NCI-H1105 (cell line): ENCODE results near the gene AFF3.

ENCODE experiments used
- DNase-seq: peaks from one replicate; lab custom pipeline; 2025; lab: John Stamatoyannopoulos, UW

The AFF3 gene

DNA sequence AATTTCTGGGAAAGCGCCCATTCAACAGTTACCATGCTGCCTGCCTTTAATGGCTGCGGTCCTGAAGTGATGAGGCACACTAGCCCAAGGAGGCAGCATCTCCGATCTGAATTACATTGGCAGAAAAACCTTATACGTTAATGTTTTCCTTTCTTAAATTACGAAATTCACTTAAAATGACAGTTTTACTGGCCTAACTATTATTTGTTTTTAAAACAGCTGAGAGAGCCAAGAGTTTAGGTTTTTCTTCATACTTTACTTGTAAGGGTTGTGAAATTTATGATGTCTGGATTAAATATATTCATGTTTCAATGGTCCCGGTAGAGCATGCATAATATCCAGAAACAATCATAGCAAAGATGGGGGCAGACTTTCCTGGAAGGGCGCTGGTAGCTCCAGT, 537.4 kb downstream of the AFF3 start:
- no peak for DNase-seq

DNA sequence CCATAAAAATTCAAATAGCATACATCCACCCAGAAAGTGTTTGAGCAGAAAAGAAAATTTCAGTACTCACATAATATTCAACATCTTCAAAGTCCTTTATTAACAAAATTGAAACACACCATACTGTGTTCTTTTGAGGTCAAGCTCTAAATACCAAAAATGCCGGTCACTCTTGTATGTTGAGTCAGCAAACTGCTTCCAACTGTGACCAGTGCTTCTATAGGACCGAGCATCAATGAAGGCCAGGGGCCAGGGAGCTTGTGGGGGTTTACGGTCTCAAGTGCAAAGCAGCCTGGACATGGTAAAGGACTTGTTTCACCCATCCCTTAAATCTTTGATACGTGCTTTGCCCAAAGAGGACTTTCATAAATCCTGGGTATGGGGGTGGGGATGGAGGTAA, 539.9 kb downstream of the AFF3 start:
- DNase-seq = no peak

DNA sequence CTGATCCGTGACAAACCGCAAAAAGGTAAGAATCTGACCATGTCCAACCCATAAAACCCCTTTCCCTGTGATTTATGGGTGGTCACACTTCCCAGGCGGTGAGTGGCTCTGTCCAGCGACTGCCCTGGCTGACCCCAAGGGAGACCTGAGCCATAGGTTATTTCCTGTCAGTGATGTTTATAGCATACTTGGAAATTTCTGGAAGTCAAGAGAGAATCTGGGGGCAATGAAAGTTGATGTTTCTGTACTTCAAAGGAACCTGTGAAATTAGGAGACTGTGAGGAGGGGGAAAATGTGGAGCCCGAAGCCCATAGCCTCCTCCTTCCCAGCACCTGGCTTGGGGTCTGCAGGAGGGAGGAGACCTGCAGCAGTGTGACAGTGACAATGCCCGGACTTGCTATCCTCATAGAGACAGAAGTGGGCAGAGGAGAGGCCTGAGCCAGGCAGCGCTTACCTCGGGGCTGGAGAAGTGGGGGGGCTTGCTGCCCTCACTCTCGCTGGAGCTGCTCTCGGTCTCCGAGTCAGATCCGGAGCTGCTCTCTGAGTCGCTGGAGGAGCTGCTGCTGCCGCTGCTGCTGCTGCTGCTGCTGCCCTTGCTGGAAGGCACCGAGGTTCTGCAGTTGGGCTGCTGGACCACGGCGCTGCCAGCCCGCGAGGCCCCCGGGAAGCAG, 541.3 kb downstream of the AFF3 start:
- DNase-seq = no peak

DNA sequence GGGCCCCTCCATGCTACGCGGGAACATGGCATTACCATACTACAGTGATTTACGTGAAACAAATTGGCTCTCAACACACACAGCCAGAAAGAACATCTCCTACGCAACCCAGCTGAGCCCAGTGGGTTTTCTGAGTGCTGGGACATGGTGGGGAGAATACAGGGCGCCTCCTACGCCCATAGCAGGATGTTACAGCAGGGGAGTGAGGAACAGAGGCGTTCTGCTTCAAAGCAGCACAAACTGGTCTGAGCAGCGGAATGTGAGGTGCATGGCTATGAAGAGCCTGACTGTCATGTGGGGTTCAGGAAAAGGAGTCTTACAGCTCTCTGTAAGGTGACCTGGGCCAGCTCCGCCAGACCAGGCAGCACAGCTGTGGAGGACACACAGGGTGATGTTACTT, 543.9 kb downstream of the AFF3 start:
- DNase-seq = no peak

DNA sequence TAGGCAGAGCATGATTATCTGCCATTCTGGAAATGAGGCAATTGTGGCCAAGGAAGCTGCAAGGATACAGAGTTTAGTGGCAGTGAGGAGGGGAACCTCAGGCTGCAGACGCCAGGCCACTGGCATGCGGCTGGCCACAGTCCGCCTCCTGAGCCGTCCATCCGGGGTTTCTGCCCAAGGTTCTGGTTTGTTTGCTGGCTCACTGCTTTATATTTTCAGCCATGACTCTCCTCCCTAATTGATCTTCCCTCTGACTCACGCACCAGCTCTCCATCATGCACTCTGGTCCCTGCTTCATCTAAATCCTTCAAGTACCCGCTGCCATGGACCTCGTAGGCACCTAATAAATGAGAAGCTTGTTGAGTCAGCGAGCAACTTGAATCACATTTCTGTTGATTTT, 544.8 kb downstream of the AFF3 start:
- DNase-seq = no peak

DNA sequence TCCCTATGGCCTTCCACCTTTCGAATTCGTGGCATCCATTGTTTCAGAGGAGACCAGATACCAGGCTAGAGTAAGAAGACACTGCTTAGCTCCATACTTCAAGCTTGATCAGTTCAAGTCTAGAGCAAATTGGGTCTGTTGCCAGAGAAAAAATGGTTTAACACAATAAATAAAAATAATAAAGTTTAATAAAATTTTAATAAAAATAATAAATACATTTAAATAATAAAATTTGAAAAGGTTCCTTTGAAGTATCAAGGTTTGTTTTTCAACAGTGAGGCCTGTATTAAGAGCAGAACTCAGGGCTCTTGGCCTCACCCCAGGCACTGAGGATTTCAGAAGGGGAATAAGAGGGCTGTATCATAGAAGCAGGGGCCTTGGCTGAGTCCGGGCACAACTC, 547.0 kb downstream of the AFF3 start:
- DNase-seq = no peak

DNA sequence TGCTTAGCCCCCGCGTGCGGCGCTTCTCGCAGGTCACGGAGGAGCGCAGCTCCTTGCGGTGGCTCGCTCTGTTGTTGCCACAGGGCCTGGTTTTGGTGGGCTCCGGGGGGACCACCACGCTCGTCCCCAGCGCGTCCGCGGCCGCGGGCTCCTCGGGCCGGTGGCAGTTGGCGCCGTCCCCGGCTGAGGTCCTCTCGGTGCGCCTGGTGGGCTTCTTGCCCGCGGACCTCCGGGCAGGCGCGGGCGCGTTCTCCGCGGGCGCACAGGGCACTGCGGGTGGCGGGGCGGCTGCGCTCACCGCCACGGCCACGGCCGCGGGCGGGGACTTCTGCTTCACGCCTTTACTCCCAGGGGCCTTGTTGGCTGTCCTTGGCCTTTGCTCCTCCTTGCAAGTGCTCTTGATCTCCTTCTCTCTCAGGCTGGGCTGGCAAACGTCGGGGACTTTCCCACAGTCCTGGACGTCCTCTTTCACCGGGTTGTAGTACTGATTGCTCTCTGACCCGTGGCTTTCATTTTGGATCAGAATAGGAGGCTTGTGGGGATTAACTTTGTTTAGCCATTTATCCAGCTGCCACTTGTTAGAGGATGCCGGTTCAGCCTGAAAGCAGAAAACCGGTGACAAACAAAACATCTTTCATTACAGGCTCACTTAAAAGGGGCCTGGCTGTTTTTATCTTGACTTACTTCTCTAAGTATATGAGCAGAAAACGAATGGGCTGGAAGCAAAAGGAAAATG, 548.5 kb downstream of the AFF3 start:
- DNase-seq = no peak

DNA sequence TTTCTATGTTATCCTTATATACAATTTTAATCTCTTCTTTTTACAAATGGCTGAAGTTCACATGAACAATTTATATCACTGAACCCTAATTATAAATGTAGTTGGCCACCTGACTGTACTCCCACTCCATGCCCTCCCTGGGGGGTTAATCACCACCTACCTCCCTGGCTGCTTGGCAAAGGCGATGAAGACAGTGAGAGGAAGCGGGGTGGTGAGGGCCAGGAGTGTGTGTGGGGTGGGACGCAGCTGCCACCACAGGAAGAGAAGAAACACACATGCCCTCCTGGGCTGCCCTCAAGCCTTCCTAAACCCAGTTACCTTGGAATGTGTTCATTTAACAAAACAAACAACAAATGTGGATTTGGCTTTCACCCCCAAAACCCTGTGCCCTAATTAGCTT, 565.6 kb downstream of the AFF3 start:
- DNase-seq = no peak

DNA sequence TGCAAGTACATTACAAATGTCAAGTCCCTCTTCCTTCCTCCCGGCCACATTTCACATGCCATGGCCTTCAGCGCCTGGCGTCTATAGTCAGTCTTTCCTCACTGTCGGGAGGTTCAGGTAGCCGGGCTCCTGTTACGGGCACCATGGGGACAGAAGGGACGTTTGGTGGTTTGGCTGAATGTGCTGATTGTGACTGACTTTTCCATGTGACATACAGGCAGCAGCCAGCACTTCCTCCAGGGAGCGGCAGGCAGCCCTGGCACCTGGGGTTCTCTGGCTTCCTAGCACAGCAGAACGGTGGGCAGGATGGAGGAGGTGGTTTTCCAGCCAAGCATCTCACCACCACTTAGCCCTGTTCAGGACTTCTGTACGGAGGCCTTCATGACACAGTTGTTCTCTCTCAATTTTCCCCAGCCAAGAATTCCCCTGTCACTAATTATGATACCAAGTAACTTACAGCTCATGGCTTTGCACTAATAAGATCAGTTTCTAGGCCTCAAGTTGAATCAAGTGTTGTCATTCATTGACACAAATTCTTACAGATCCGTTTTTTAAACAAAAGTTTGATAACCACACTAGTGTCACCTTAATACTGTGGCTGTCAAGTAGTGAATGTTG, 568.6 kb downstream of the AFF3 start:
- no peak for DNase-seq

DNA sequence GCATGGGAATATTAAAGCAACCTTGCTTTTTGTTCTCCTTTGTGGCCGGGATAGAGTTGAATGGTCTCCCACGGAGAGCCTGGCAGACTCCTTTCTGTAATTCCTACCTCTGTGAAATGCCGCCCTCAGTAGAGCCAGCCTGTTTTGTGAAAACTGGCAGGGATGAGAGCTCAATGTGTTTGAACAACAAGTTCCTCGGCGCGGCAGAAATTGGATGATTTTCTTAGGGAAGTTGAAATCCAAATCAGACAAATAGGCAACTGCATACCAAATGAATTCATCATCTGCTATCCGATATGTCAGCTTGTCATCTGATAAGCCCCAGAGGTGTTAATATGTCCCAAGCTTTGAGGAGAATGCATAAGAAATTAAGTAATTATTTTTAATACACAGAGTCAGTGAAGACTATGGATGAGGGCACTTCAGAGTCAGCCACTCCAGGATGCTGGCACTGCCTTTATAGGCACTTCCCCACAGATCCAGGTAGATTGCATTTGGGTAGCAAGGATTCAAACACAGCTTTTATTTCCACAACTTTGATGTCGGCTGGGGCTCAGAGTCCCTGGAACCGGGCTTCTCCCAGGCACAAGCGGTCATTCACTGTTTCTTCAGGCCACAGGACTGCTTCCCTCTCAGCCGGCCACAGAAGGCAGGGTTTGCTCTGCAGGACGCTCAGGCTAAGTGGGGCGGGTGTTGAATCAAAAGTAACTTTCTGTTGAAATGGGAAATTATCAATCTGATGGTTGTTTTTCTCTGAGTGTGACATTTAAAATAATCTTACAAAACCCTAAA, 569.8 kb downstream of the AFF3 start:
- peak; percentile 29 for DNase-seq

DNA sequence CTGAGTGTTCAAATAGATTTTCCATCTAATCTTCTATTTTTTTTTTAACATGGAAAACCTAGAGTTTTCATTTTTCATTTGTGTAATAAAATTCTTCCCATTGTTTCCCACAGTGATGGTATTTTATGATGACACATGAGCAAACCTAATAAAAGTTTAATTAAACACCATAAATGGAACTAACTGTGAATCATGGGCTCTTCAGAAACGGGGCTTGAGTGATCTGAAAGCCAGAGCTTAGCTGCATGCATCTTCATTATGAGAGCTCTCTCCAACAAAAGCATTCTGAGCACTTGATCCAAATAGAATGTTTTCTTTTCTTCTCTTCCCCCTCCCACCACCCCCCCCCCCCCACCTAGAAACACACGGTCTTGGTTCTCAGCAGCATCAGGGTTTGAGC, 570.4 kb downstream of the AFF3 start:
- no peak for DNase-seq

DNA sequence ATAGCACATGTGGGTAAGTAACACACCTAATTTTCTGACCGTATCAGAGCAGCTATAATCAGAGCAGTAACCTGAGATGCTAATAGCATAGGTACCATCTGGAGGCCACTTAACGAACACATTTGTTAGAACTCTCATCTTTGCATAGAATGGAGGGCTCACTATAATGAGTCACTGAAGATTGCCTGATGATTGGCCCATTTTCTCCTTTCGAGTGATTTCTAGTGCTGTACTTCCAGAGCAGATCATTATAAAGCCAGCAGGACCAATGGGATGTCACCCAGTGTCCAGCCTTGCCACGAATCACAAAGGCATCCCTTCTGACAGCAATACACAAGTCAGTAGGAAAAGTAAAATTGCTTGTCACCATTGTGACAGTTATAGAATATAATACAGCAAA, 570.9 kb downstream of the AFF3 start:
- DNase-seq = peak; percentile 82

DNA sequence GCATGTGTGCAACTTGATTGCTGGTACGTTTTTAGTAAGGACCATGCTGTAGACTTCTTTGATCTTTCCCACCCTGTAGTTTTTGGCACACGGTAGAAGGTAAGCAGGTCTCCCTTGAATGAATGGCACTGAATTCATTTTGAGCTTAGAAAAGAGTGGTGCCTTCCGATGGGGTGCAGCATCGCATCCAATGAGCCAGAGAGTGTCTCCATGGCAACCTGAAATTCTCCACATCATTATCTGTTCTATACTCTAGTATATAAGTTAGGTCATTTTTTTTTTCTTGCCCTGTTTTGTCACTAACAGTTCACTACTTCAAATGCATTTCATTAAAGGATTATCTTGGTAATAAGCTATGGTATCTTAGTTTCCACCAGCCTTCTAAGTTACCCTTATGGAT, 571.4 kb downstream of the AFF3 start:
- DNase-seq = no peak

DNA sequence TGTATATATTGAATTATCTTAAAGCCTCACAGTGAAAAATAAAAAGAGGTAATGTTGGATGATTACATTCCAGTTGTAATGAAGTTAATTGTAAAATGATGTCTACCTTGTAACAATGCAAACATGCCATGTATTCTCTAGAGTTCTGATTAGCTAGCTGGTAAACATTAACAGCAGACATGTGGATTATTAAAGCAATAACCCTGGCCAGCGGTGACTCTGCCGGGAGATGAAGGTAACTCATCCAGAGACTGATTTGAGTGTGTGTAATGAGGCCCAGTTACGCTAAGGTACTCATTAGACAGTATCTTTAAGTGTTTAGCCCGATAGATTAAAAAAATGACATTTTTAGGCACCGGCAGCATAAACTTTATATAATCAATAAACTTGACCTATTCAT, 573.0 kb downstream of the AFF3 start:
- DNase-seq = no peak

DNA sequence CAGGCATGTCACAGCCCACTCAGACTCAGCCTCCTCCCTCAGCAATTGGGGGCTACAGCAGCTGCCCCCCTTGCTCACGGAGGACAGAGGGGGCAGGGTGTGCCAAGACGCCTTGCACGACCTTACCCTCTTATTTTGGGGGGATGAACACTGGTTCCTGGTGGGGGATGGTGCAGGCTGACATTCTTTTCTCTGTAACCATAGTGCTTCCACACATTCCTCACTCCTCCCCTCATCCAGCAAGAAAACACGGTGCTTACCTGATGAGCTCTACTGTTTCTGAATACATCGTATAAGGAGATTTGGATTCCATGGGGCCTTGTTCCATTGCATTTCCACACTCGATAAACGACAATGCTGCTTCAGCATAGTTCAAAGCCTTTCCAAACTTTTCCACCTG, 577.2 kb downstream of the AFF3 start:
- DNase-seq = no peak

DNA sequence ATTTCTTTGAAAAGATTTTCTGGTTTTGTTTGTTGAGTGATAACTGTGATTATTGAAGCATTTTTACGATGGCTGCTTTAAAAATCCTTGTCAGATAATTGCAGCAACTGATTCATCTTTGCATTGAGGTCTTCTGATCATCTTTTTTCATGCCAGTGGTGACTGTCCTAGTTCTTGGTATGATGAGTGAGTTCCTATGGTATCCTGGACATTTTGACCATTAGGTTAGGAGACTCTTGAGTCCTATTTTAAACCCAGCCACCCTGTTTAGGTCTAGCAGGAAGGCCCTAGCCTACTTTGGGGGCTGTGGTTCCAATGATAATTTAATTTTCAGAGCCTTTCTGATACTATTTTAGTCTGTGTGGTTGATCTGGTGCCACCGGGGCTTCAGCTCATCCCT, 579.9 kb downstream of the AFF3 start:
- no peak for DNase-seq

DNA sequence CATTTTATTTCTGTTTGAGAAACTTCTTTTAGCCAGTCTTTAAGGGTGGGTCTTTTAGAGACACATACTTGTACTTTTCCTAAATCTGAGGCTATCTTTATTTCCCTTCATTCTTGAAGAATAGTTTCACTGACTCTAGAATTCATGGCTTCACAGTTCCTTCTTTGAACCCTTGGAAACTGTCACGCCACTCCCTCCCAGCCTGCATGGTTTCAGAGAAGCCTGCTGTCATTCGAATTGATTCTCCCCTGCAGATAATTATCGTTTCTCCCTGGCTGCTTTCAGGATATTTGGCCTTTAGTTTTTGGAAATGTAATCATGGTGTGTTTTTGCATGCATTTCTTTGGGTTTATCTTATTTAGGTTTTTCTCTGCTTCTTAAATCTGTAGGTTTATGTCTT, 580.6 kb downstream of the AFF3 start:
- DNase-seq = no peak

DNA sequence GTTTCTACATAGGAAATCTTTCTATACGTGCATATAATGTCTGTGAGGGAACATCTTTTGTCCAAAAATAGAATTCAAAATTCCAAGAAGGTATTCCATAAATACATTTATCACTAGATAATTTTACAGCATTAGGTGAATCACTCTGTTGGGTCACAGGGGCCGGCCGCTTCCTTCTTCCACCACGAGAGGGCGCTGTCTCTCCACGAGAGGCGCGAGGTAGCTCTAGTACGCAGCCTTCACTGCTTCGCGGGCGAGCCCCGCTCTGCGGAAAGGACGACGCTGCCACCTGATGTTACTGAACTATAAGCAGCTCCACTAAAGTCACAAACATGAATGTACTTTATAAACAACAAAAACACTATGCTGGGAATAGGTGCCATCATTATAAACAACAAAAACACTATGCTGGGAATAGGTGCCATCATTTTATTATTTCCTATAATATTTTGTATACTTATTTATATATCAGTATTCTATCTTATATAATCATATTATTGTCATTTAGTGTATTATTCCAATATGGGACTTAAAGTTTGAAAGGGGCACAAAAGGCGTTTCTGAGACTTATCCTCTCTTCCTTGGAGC, 583.2 kb downstream of the AFF3 start:
- DNase-seq = peak; percentile 59

DNA sequence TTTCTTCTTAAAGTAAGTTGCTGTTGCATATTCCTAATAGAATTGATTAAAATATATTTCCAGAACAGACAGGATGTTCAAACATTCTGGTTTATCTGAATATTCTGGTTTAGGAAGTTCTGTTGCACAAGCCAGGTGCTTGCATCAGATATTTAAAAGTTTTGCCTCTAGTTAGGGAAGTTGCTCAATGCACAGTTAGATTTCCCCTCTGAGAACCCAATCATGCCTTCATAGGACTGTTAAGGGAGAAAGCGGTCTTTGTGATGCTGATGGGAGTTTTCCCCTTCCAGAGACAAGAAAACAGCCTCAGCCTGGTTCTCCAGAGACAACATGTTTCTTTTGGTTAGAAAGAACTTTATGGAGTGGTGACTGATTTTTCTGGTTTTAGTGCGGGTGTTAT, 587.0 kb downstream of the AFF3 start:
- no peak for DNase-seq

DNA sequence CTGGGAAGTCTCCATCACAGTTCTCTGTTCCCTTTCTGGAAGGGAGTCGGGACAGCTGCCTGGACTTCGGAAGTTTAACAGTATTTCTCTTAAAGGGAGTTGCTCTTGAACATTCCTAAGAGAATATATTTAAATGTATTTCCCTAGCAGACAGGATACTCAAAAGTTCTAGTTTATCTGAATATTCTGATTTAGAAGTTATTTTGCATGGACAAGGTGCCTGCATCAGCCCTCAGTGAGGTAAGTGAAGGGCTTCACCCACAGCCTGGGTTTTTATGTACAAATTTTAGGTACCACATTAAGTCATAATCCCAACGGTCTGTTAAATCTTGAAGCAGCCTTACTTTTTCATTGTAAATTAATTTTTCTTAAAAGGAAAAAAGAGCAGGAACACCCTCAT, 587.5 kb downstream of the AFF3 start:
- no peak for DNase-seq

DNA sequence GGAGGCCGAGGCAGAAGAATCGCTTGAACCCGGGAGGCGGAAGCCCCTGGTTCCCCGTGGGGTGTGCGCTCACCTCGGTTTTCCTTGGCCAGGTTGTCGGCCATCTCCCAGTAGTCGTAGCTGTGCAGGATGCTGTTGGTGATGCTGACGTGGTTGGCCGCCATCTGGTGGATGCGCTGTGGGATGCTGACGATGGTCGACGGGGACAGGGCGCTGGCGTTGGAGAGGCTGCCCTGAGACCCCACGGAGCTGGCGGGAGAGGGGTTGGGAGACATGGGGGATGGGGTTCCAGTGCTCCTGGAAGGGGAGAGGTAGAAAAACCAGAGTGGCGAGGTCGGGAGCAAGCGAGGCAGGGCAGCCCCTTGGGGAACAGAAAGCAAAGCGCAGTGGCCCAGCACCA, 588.2 kb downstream of the AFF3 start:
- no peak for DNase-seq

DNA sequence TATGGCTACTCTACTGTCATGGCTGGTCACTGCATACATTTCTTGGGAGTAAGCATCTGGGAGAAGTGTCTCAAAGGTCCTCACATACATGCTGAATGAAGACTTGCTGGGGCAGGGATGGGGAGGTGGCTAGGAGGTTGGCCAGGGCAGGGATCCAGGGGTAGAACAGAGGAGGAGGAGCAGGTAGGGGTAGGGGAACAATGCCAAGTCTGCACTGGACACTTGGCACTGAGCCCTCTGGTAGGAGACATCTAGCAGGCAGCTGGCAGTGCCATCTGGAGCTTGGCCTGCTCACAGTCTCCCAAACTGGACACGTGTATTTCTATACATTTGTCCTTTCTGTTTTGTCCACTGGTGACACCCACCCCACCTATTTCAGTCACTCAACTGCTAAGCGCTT, 589.9 kb downstream of the AFF3 start:
- peak; percentile 6 for DNase-seq
